ENCODE data around the gene SOWAHB. TPM values are rescaled to one million over a fixed set of nuclear protein-coding genes. Genes with fewer than 3 reads are reported as not detected.

SOWAHB gene
- total RNA-seq, 5 donors from 2014 or later (not counting 1 experiment from before 2014, with no cell fraction given), result 0.09 TPM; not detected in 4

- Histone ChIP-seq H3K36me3 (ENCODE audit: control insufficient read depth in 2 of 2, extremely low read depth in 1 of 2, insufficient read depth in 1 of 2, low read length in 1 of 2) (no peaks in the 10 kb centered on the region), H3K27ac (ENCODE audit: low read length) (no peak overlapping the region), H3K9me3 (no peaks in the 10 kb centered on the region), H3K4me3 (ENCODE audit: control insufficient read depth in 1 of 2, extremely low read depth in 1 of 2, low read length in 1 of 2) (no peak overlapping the region), H3K27me3 (replicated peaks in 1 of 2; ENCODE audit: control insufficient read depth in 2 of 2, extremely low read depth in 1 of 2, insufficient read depth in 2 of 2, low read length in 1 of 2) (peaks cover 0 to 10% of the 10 kb centered on the region in 2 experiments), H3K4me1 (ENCODE audit: control insufficient read depth in 1 of 2, extremely low read depth in 1 of 2, insufficient read depth in 2 of 2, low read length in 2 of 2) (no peaks in the 10 kb centered on the region)
- Mint-ChIP-seq H3K36me3 (no peaks in the 10 kb centered on the region), H3K27me3 (peaks cover 2 to 4% of the 10 kb centered on the region in 2 donors), H3K27ac (no peak overlapping the region), H3K4me1 (no peaks in the 10 kb centered on the region), H3K9me3 (no peaks in the 10 kb centered on the region), H3K4me3 (no peak overlapping the region)
- 70% methylated on average over 2 of the region's 7 CpGs for WGBS (ENCODE audit: insufficient coverage)
- ATAC-seq (replicated peaks in 1 of 4), result no peak
- POLR2A ChIA-PET, result no interaction called here
- CTCF ChIA-PET, result interaction anchor here in 1 of 2 donors (0.7 kb wide), 1 partner anchor 174 kb away, joined by 4 read pairs; no protein-coding TSS in a partner anchor
- no peak for DNase-seq
These were observed 33.8 kb upstream of the SOWAHB start for GRCh38 chr4:76931576-76932276.

DNA sequence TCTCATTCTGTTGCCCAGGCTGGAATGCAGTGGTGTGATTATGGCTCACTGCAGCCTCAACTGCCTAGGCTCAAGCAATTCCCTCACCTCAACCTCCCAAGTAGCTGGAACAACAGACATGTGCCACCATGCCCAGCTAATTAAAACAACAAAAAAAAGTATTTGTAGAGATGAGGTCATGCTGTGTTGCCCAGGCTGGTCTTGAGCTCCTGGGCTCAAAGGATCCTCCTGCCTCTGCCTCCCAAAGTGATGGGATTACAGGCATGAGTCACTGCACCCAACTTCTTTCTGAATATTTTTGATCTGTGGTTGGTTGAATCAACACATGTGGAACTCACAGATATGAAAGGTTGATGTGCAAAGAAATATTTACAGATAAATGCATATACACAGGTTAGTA is 33.1 kb upstream of the SOWAHB start:
- no peak for DNase-seq
- ChIA-PET CTCF (interaction anchor here in 1 of 2 donors (0.7 kb wide), 1 partner anchor 175 kb away, joined by 4 read pairs; no protein-coding TSS in a partner anchor), POLR2A (no interaction called here)
- Histone ChIP-seq H3K4me3 (ENCODE audit: control insufficient read depth in 1 of 2, extremely low read depth in 1 of 2, low read length in 1 of 2) (no peak overlapping the region), H3K27ac (ENCODE audit: low read length) (no peak overlapping the region), H3K4me1 (ENCODE audit: control insufficient read depth in 1 of 2, extremely low read depth in 1 of 2, insufficient read depth in 2 of 2, low read length in 2 of 2) (no peaks in the 10 kb centered on the region), H3K27me3 (replicated peaks in 1 of 2; ENCODE audit: control insufficient read depth in 2 of 2, extremely low read depth in 1 of 2, insufficient read depth in 2 of 2, low read length in 1 of 2) (peaks cover 0 to 10% of the 10 kb centered on the region in 2 experiments), H3K9me3 (no peaks in the 10 kb centered on the region), H3K36me3 (ENCODE audit: control insufficient read depth in 2 of 2, extremely low read depth in 1 of 2, insufficient read depth in 1 of 2, low read length in 1 of 2) (no peaks in the 10 kb centered on the region)
- Mint-ChIP-seq H3K27me3 (peaks cover 2 to 4% of the 10 kb centered on the region in 2 donors), H3K36me3 (no peaks in the 10 kb centered on the region), H3K27ac (no peak overlapping the region), H3K4me1 (no peaks in the 10 kb centered on the region), H3K9me3 (no peaks in the 10 kb centered on the region), H3K4me3 (no peak overlapping the region)
- ATAC-seq (replicated peaks in 1 of 4), result no peak

GRCh38 chr4:76930685-76931084 is 32.7 kb upstream of the SOWAHB start:
- H3K4me1 Mint-ChIP-seq, result no peaks in the 10 kb centered on the region
- ChIA-PET CTCF (interaction anchor here in 1 of 2 donors (0.7 kb wide), 1 partner anchor 175 kb away, joined by 4 read pairs; no protein-coding TSS in a partner anchor), POLR2A (no interaction called here)
- Histone ChIP-seq H3K27me3 (replicated peaks in 1 of 2; ENCODE audit: control insufficient read depth in 2 of 2, extremely low read depth in 1 of 2, insufficient read depth in 2 of 2, low read length in 1 of 2) (peaks cover 0 to 10% of the 10 kb centered on the region in 2 experiments), H3K4me1 (ENCODE audit: control insufficient read depth in 1 of 2, extremely low read depth in 1 of 2, insufficient read depth in 2 of 2, low read length in 2 of 2) (no peaks in the 10 kb centered on the region), H3K27ac (ENCODE audit: low read length) (no peak overlapping the region), H3K4me3 (ENCODE audit: control insufficient read depth in 1 of 2, extremely low read depth in 1 of 2, low read length in 1 of 2) (no peak overlapping the region), H3K9me3 (no peaks in the 10 kb centered on the region), H3K36me3 (ENCODE audit: control insufficient read depth in 2 of 2, extremely low read depth in 1 of 2, insufficient read depth in 1 of 2, low read length in 1 of 2) (no peaks in the 10 kb centered on the region)
- no CpG with 5 or more reads among the region's 2 CpGs for WGBS (ENCODE audit: insufficient coverage)
- H3K27ac Mint-ChIP-seq, result no peak overlapping the region
- no peak overlapping the region for H3K4me3 Mint-ChIP-seq
- H3K36me3 Mint-ChIP-seq, result no peaks in the 10 kb centered on the region
- H3K9me3 Mint-ChIP-seq, result no peaks in the 10 kb centered on the region
- peaks cover 2 to 4% of the 10 kb centered on the region in 2 donors for H3K27me3 Mint-ChIP-seq
- no peak for ATAC-seq (replicated peaks in 1 of 4)
- no peak for DNase-seq

DNA sequence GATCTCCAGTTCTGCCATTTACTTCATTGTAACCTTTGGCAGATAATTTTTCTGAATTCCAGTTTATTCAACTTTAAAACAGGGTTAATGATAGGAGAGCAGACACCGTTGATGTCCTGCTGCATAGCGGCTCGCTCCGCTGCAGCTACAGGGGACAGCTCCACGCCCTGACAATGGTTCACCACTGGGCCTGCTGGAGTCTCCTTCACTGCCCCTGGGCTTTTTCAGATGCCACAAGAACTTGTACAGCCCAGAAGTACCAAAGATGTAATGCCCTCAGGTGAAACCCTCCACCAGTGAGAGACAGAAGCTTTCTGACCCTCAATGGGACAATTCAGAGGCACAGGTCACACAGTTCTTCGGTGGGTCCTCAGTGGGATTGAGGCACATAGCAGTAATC is 28.9 kb upstream of the SOWAHB start:
- H3K27me3 ChIP-seq (replicated peaks in 1 of 2; ENCODE audit: control insufficient read depth in 2 of 2, extremely low read depth in 1 of 2, insufficient read depth in 2 of 2, low read length in 1 of 2), result peaks cover 0 to 6% of the 10 kb centered on the region in 2 experiments
- no peaks in the 10 kb centered on the region for H3K4me1 ChIP-seq (ENCODE audit: control insufficient read depth in 1 of 2, extremely low read depth in 1 of 2, insufficient read depth in 2 of 2, low read length in 2 of 2)
- 89% methylated on average over 6 of the region's 6 CpGs for WGBS (ENCODE audit: insufficient coverage)
- Mint-ChIP-seq H3K36me3 (no peaks in the 10 kb centered on the region), H3K4me1 (no peaks in the 10 kb centered on the region), H3K9me3 (no peaks in the 10 kb centered on the region), H3K27me3 (peaks cover 0 to 4% of the 10 kb centered on the region in 2 donors), H3K27ac (no peak overlapping the region), H3K4me3 (no peak overlapping the region)
- H3K4me3 ChIP-seq (ENCODE audit: control insufficient read depth in 1 of 2, extremely low read depth in 1 of 2, low read length in 1 of 2), result no peak overlapping the region
- H3K36me3 ChIP-seq (ENCODE audit: control insufficient read depth in 2 of 2, extremely low read depth in 1 of 2, insufficient read depth in 1 of 2, low read length in 1 of 2), result no peaks in the 10 kb centered on the region
- ChIA-PET POLR2A (no interaction called here), CTCF (interaction anchor here in 1 of 2 donors (0.7 kb wide), 1 partner anchor 38 kb away, joined by 3 read pairs; no protein-coding TSS in a partner anchor)
- H3K9me3 ChIP-seq, result no peaks in the 10 kb centered on the region
- ATAC-seq (replicated peaks in 1 of 4) (no peak), DNase-seq (no peak)
- H3K27ac ChIP-seq (ENCODE audit: low read length), result no peak overlapping the region

DNA sequence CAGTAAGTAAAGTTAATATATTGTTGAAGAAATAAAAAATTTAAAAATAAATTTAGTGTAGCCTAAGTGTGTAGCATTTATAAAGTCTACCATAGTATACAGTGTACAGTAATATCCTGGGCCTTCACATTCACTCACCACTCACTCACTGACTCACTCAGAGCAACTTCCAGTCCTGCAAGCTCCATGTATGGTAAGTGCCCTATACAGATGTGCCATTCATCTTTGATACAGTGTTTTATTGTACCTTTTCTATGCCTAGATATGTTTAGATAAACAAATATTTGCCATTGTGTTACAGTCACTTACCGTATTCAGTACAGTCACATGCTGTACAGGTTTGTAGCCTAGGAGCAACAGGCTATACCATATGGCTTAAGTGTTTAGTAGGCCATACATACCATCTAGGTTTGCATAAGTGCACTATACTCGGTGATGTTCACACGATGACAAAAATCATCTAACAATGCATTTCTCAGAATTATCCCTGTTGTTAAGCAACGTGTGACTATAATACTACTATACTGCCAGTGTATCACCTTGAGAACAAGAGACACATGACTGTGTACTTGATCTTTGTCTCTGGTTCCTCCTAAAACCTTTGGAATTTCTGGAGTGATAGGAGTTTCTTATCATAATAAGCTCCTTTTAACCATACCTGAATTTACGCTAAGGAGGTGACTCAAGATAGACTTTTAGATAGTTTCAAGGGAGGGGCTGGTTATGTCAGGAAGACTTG is 25.8 kb upstream of the SOWAHB start:
- H3K9me3 ChIP-seq, result no peaks in the 10 kb centered on the region
- Mint-ChIP-seq H3K27ac (no peak overlapping the region), H3K4me3 (no peak overlapping the region), H3K27me3 (peaks cover 0 to 4% of the 10 kb centered on the region in 2 donors), H3K9me3 (no peaks in the 10 kb centered on the region), H3K4me1 (no peaks in the 10 kb centered on the region), H3K36me3 (no peaks in the 10 kb centered on the region)
- ChIA-PET CTCF (no interaction called here), POLR2A (interaction anchor here in 1 of 2 donors (0.6 kb wide), 1 partner anchor 236 kb away, joined by 3 read pairs; no protein-coding TSS in a partner anchor)
- no peak overlapping the region for H3K4me3 ChIP-seq (ENCODE audit: control insufficient read depth in 1 of 2, extremely low read depth in 1 of 2, low read length in 1 of 2)
- H3K27ac ChIP-seq (ENCODE audit: low read length), result no peak overlapping the region
- H3K4me1 ChIP-seq (ENCODE audit: control insufficient read depth in 1 of 2, extremely low read depth in 1 of 2, insufficient read depth in 2 of 2, low read length in 2 of 2), result no peaks in the 10 kb centered on the region
- H3K36me3 ChIP-seq (ENCODE audit: control insufficient read depth in 2 of 2, extremely low read depth in 1 of 2, insufficient read depth in 1 of 2, low read length in 1 of 2), result no peaks in the 10 kb centered on the region
- H3K27me3 ChIP-seq (replicated peaks in 1 of 2; ENCODE audit: control insufficient read depth in 2 of 2, extremely low read depth in 1 of 2, insufficient read depth in 2 of 2, low read length in 1 of 2), result peaks cover 0 to 2% of the 10 kb centered on the region in 2 experiments
- DNase-seq, result no peak
- WGBS (ENCODE audit: insufficient coverage), result no CpG with 5 or more reads among the region's 5 CpGs
- no peak for ATAC-seq (replicated peaks in 1 of 4)

DNA sequence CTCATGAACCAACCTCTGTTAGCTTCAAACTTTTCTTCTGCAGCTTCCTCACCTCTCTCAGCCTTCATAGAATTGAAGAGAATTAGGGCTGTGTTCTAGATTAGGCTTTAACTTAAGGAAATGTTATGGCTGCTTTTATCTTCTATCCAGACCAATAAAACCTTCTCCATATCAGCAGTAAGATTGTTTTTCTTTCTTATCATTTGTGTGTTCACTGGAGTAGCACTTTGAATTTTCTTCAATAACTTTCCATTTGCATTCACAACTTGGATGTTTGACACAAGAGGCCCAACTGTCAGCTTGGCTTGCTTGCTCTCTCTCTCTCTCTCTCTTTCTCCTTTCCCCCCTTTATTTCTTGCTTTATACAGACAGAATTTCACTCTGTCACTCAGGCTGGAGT is 22.8 kb upstream of the SOWAHB start:
- Histone ChIP-seq H3K36me3 (ENCODE audit: control insufficient read depth in 2 of 2, extremely low read depth in 1 of 2, insufficient read depth in 1 of 2, low read length in 1 of 2) (no peaks in the 10 kb centered on the region), H3K27me3 (replicated peaks in 1 of 2; ENCODE audit: control insufficient read depth in 2 of 2, extremely low read depth in 1 of 2, insufficient read depth in 2 of 2, low read length in 1 of 2) (no peaks in the 10 kb centered on the region), H3K27ac (ENCODE audit: low read length) (no peak overlapping the region), H3K4me3 (ENCODE audit: control insufficient read depth in 1 of 2, extremely low read depth in 1 of 2, low read length in 1 of 2) (no peak overlapping the region), H3K4me1 (ENCODE audit: control insufficient read depth in 1 of 2, extremely low read depth in 1 of 2, insufficient read depth in 2 of 2, low read length in 2 of 2) (no peaks in the 10 kb centered on the region), H3K9me3 (no peaks in the 10 kb centered on the region)
- Mint-ChIP-seq H3K4me3 (no peak overlapping the region), H3K27me3 (peaks cover 0 to 4% of the 10 kb centered on the region in 2 donors), H3K4me1 (no peaks in the 10 kb centered on the region), H3K9me3 (no peaks in the 10 kb centered on the region), H3K27ac (no peak overlapping the region), H3K36me3 (no peaks in the 10 kb centered on the region)
- no peak for ATAC-seq (replicated peaks in 1 of 4)
- no peak for DNase-seq
- CTCF ChIA-PET, result no interaction called here
- POLR2A ChIA-PET, result no interaction called here

All from T-cell (primary cell).